HEK293T (cell line): Measurements from ENCODE around the gene SERF2.

Experiments
- CTBP1 ChIP-seq: fragments of 450-650 bp; IDR thresholded peaks from 2 replicates; pipeline ENCODE4 v1.6.1; 2016; ENCODE audit warnings: borderline replicate concordance
- FOXK2 ChIP-seq: fragments of 450-650 bp; IDR thresholded peaks from 2 replicates; pipeline ENCODE4 v1.6.1; 2016; ENCODE audit warnings: mild to moderate bottlenecking
- FOXM1 ChIP-seq: fragments of 450-650 bp; IDR thresholded peaks from 2 replicates; pipeline ENCODE4 v1.6.1; 2017; ENCODE audit warnings: mild to moderate bottlenecking, borderline replicate concordance
- HDGF ChIP-seq: fragments of 450-650 bp; IDR thresholded peaks from 2 replicates; pipeline ENCODE4 v1.6.1; 2017; ENCODE audit warnings: antibody characterized with exemption, borderline replicate concordance
- SP1 ChIP-seq: fragments of 450-650 bp; IDR thresholded peaks from 2 replicates; pipeline ENCODE4 v1.6.1; 2017
- TF ChIP-seq, protein P1 (sequence below): fragments of 450-650 bp; IDR thresholded peaks from 2 replicates; pipeline ENCODE4 v1.6.1; 2016

DNA sequence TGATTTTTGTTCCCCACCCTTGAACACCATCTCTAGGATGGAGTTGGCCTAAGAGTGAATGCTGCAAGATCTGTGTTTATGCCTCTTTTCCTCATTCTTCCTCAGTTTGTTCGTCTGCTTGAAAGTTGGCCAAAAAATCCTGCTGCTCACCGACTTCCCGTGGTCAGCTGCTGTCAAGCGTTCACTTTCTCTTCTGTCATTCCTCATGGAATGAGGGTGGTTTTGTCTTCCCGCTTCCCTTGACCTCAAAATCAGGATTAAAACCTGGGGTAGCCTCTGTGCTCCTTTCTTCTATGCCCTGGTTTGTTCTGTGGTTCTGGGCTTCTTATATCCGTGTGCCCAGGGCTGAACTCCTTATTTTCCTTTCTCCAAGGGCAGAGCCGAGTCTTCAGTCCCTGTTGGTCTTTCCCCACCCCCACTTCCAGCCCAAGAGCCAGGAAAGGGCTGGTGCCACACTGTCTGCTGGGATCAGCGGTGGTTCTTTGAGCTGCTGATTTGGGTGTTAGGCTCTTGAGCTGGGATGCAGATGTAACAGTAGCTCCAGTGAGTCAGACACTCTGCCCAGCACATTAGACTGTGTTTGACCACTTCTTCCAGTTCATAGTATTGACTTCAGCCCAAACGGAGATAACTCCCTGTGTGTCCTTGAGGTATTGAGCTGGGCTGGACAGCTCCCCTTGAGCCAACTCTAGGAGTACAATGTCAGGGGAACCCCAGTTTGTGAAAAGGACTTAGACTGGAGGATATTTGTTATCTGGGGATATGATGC lies 2.3 kb downstream of the SERF2 start:
- TF ChIP-seq FOXK2 (no peak), SP1 (no peak), HDGF (no peak), FOXM1 (no peak), CTBP1 (no peak)
- TF ChIP-seq, protein P1, sequence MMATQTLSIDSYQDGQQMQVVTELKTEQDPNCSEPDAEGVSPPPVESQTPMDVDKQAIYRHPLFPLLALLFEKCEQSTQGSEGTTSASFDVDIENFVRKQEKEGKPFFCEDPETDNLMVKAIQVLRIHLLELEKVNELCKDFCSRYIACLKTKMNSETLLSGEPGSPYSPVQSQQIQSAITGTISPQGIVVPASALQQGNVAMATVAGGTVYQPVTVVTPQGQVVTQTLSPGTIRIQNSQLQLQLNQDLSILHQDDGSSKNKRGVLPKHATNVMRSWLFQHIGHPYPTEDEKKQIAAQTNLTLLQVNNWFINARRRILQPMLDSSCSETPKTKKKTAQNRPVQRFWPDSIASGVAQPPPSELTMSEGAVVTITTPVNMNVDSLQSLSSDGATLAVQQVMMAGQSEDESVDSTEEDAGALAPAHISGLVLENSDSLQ: no peak
